GM12878 (cell line): ENCODE measurements around the gene CETN3. TPM values are rescaled to one million over a fixed set of nuclear protein-coding genes. Genes with fewer than 3 reads are reported as not detected.

Experiments used
- ATAC-seq: fragments of 200-7000 bp; cut with Tn5 transposase; 3 replicates; pipeline ENCODE4 v1.9.1; 2020; ENCODE audit warnings: mild to moderate bottlenecking, moderate library complexity
- BruUV-seq: library from RNA; stranded (reverse); fragments of 400-500 nt; replicated peaks from 2 replicates; lab custom pipeline; 2021; lab: Mats Ljungman, UMichigan
- CTCF ChIA-PET: fragments of 300-600 bp; sonication (Branson Sonifier 250); formaldehyde crosslinking; extraction: SDS; loops from one replicate; lab custom pipeline; 2021; ENCODE audit warnings: inconsistent platforms; lab: Yijun Ruan, JAX
- POLR2A ChIA-PET: fragments of 350-600 bp; formaldehyde crosslinking; extraction: SDS; loops from one replicate; lab custom pipeline; 2021; ENCODE audit warnings: inconsistent platforms; lab: Charles Lee
- RAD21 ChIA-PET: fragments of 300-600 bp; sonication (Branson Sonifier 250); formaldehyde crosslinking; loops from one replicate; lab custom pipeline; 2023; ENCODE audit warnings: antibody characterized with exemption; ENCODE audit not compliant: unreplicated experiment; lab: Charles Lee
- SMC1A ChIA-PET: fragments of 300-600 bp; sonication (Branson Sonifier 250); formaldehyde crosslinking; loops from one replicate; lab custom pipeline; 2023; ENCODE audit not compliant: unreplicated experiment, uncharacterized antibody; lab: Charles Lee
- DNase-seq: peaks from one replicate; pipeline ENCODE4 v3.0.0-alpha.2; 2011; ENCODE audit warnings: low read depth, low spot score
- FAIRE-seq: peaks from 3 replicates; lab custom pipeline; 2011; peaks lifted over from hg19 to GRCh38; lab: Jason Lieb, UNC
- H2AFZ ChIP-seq: 2 replicates; pipeline ENCODE4 v1.6.0; 2011; ENCODE audit warnings: low read depth, low read length, control low read depth; ENCODE audit not compliant: control insufficient read depth
- H3K27ac ChIP-seq: 2 replicates; pipeline ENCODE4 v1.5.1; 2011; ENCODE audit warnings: control low read depth; ENCODE audit not compliant: control insufficient read depth, insufficient read depth
- H3K27me3 ChIP-seq, 2 experiments: replicated peaks in 1 of 2; 2 replicates each; pipeline versions ENCODE4 v1.6.0 to v1.6.1; 2011; ENCODE audit warnings: low read length in 1 of 2; ENCODE audit not compliant: control insufficient read depth in 2 of 2, insufficient read depth in 2 of 2
- H3K36me3 ChIP-seq, 2 experiments: 2 replicates each; pipeline ENCODE4 v1.5.1; 2011; ENCODE audit warnings: low read length in 1 of 2; ENCODE audit not compliant: control insufficient read depth in 2 of 2, insufficient read depth in 2 of 2
- H3K4me1 ChIP-seq: 2 replicates; pipeline ENCODE4 v1.6.1; 2011; ENCODE audit warnings: mild to moderate bottlenecking, low read length, moderate library complexity, mixed read lengths; ENCODE audit not compliant: control insufficient read depth, insufficient read depth
- H3K4me2 ChIP-seq: 2 replicates; pipeline ENCODE4 v1.6.0; 2011; ENCODE audit warnings: control low read depth; ENCODE audit not compliant: control insufficient read depth, insufficient read depth
- H3K4me3 ChIP-seq: fragments of 200-600 bp; sonication (generic); 2 replicates; pipeline ENCODE4 v1.5.1; 2016
- H3K79me2 ChIP-seq: 2 replicates; pipeline ENCODE4 v1.6.0; 2011; ENCODE audit warnings: low read length; ENCODE audit not compliant: control insufficient read depth, insufficient read depth
- H3K9ac ChIP-seq: 2 replicates; pipeline ENCODE4 v1.8.0; 2011; ENCODE audit warnings: low read length, control low read depth, mixed read lengths; ENCODE audit not compliant: control insufficient read depth, insufficient read depth
- H3K9me3 ChIP-seq: replicated peaks from 3 replicates; pipeline ENCODE4 v1.5.1; 2011; ENCODE audit warnings: mild to moderate bottlenecking, low read length; ENCODE audit not compliant: control insufficient read depth, insufficient read depth
- H4K20me1 ChIP-seq: 2 replicates; pipeline ENCODE4 v1.6.0; 2011; ENCODE audit not compliant: control insufficient read depth, insufficient read depth
- KLF5 ChIP-seq: fragments of 450-650 bp; IDR thresholded peaks from 2 replicates; pipeline ENCODE4 v1.6.1; 2014; ENCODE audit warnings: mild to moderate bottlenecking; ENCODE audit not compliant: partially characterized antibody
- MAX ChIP-seq: IDR thresholded peaks from 2 replicates; pipeline ENCODE4 v1.6.1; 2012; ENCODE audit warnings: low read depth, low read length, improper control_type of control experiment
- POLR2AphosphoS5 ChIP-seq: IDR thresholded peaks from 2 replicates; pipeline ENCODE4 v1.6.1; 2011; ENCODE audit warnings: mild to moderate bottlenecking, low read length, inconsistent platforms
- PRDM15 ChIP-seq: fragments of 450-650 bp; formaldehyde crosslinking; IDR thresholded peaks from 2 replicates; pipeline ENCODE4 v1.4.0; 2020; ENCODE audit warnings: mild to moderate bottlenecking, moderate library complexity
- RELB ChIP-seq: fragments of 450-650 bp; IDR thresholded peaks from 2 replicates; pipeline ENCODE4 v1.6.1; 2017; ENCODE audit warnings: low read depth, mild to moderate bottlenecking, moderate library complexity
- SKIL ChIP-seq: fragments of 450-650 bp; IDR thresholded peaks from 2 replicates; pipeline ENCODE4 v1.6.1; 2017; ENCODE audit warnings: mild to moderate bottlenecking, low read depth, inconsistent platforms; ENCODE audit not compliant: poor library complexity, severe bottlenecking
- ZSCAN29 ChIP-seq: fragments of 450-650 bp; IDR thresholded peaks from 2 replicates; pipeline ENCODE4 v1.6.1; 2017; ENCODE audit warnings: mild to moderate bottlenecking, moderate library complexity
- ZZZ3 ChIP-seq: IDR thresholded peaks from 2 replicates; pipeline ENCODE4 v1.6.1; 2011; ENCODE audit warnings: low read depth; ENCODE audit not compliant: control insufficient read depth, insufficient read length
- WGBS: methylation state at CpG from one replicate; pipeline ENCODE4 v1.1.6; 2016; ENCODE audit warnings: low lambda C conversion rate; ENCODE audit not compliant: insufficient replicate concordance, insufficient coverage; ENCODE audit errors: missing lambda C conversion rate; 5-methylcytosine and 5-hydroxymethylcytosine counted together
- in situ Hi-C: fragments of 300-500 bp; cut with MboI; formaldehyde crosslinking; loops from 9 replicates; pipeline ENCODE4 v1.14.3; 2018; ENCODE audit warnings: mixed read lengths
- intact Hi-C: fragments of 100-400 bp; cut with micrococcal nuclease; formaldehyde crosslinking; loops from one replicate; pipeline ENCODE4 v1.14.2; 2022; ENCODE audit not compliant: unreplicated experiment
- polyA plus RNA-seq, 11 experiments: library from polyadenylated mRNA; depleted of rRNA in 4 of 11; unstranded in 6 of 11; stranded (reverse) in 5 of 11; fragments of >200 nt; fragmentation: Nextera tagmentation in 4 of 11; fragmentation: Illumina TruSeq in 1 of 11; extraction: Ambion mirVana in 4 of 11; extraction: Trizol in 1 of 11; gene quantifications; 1 replicate in 1 of 11; 2 replicates in 10 of 11; pipeline versions ENCODE4 v1.2.1 to v1.2.3, GENCODE V29; 2011 to 2016; ENCODE audit warnings: inconsistent platforms in 2 of 11, missing spikeins in 2 of 11, low read depth in 1 of 11
- total RNA-seq, 4 experiments: library from RNA; depleted of rRNA in 3 of 4; stranded (reverse); fragments of >200 nt in 3 of 4; fragmentation: Illumina TruSeq in 1 of 4; extraction: Trizol in 1 of 4; gene quantifications; 2 replicates each; pipeline versions ENCODE4 v1.2.1 to v1.2.3, GENCODE V29; 2013 to 2021

The CETN3 gene
- total and polyA plus RNA-seq, 10 of the 15 experiments (the other 5 are each of a cell fraction or from before 2014, with no cell fraction given) = 16.8 to 59.1 (median 51.8) TPM

GRCh38 chr5:90438100-90438499, 28.5 kb upstream of the CETN3 start:
- no peaks in the 10 kb centered on the region for H4K20me1 ChIP-seq
- ATAC-seq (no peak), DNase-seq (no peak), FAIRE-seq (no peak)
- 0 out of 2 replicates have a peak, but pooled peaks cover 5% of the 10 kb centered on the region for H3K4me1 ChIP-seq
- no peak overlapping the region for H3K4me2 ChIP-seq
- H3K9me3 ChIP-seq = no peaks in the 10 kb centered on the region; the same call in 2 of the 3 replicates
- ChIA-PET RAD21 (interaction anchor here (1.2 to 4.4 kb wide), 5 partner anchors 28 to 346 kb away, joined by 4 to 43 read pairs (median 5); partner anchors contain the start of genes CETN3 and LYSMD3), SMC1A (interaction anchor here (0.6 to 5.2 kb wide), 12 partner anchors 10 to 736 kb away, joined by 3 to 46 read pairs (median 8); partner anchors contain the start of genes LYSMD3, MBLAC2 and POLR3G), POLR2A (no interaction called here), CTCF (interaction anchor here (0.7 to 6.8 kb wide), 13 partner anchors 9 to 346 kb away, joined by 3 to 118 read pairs (median 10); partner anchors contain the start of gene LYSMD3)
- no peak overlapping the region for H3K27ac ChIP-seq
- no peak overlapping the region for H3K9ac ChIP-seq
- TF ChIP-seq RELB (no peak), SKIL (no peak), MAX (no peak), PRDM15 (no peak), POLR2AphosphoS5 (no peak), ZSCAN29 (no peak), KLF5 (no peak), ZZZ3 (no peak)
- in situ Hi-C loops (loop anchor here (5.0 to 10.0 kb wide), 2 partner anchors 97 to 344 kb away; no protein-coding TSS in a partner anchor), intact Hi-C loops (loop anchor here (2.0 kb wide), 1 partner anchor 167 kb away; no protein-coding TSS in a partner anchor)
- H3K79me2 ChIP-seq = no peaks in the 10 kb centered on the region
- no peak overlapping the region for H3K4me3 ChIP-seq
- H3K36me3 ChIP-seq = no peaks in the 10 kb centered on the region
- BruUV-seq = no TSS peak
- no peak overlapping the region for H2AFZ ChIP-seq
- H3K27me3 ChIP-seq = no peaks in the 10 kb centered on the region
- 0% methylated on average over 1 of the region's 1 CpG for WGBS
